ENCODE data around the gene OR11A1. TPM values are rescaled to one million over a fixed set of nuclear protein-coding genes. Genes with fewer than 3 reads are reported as not detected.

Gene OR11A1
- total RNA-seq, 1 experiment from 2014 or later = not detected

DNA sequence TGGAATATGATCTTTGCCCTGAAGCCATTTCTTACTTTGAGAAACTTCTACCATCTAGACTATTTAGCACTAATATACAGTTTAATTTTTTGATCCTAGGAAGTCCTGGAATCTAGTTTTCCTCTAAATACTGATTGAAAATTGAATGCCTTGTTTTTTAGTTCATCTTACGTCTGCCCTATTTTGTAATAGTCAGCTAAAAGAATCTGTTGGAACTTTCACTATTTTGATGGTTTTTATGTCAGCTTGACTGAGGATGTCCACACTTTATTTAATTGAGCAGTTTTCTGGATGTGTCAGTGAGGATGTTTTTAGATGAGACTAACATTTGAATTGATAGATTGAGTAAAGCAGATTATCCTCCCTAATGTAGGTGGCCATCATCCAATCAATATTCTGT lies 53.1 kb downstream of the OR11A1 start:
- H2BK12ac ChIP-seq (ENCODE audit: insufficient read length, low read depth, low read length) = no peak overlapping the region
- no peaks in the 10 kb centered on the region for H4K20me1 ChIP-seq (ENCODE audit: control insufficient read depth, insufficient read depth, insufficient read length)

More for the DNA sequence above, 53.1 kb downstream of the OR11A1 start:
- Histone ChIP-seq H3K9ac (ENCODE audit: extremely low read depth, insufficient read length, low read length) (no peak overlapping the region), H2BK20ac (ENCODE audit: low read depth, low read length, poor library complexity, severe bottlenecking) (no peak overlapping the region), H4K5ac (ENCODE audit: insufficient read length, low read depth, low read length) (no peak overlapping the region), H3K79me2 (ENCODE audit: insufficient read depth, low read length) (no peaks in the 10 kb centered on the region), H3K23me2 (ENCODE audit: insufficient read length, low read depth, low read length, poor library complexity, severe bottlenecking) (no peaks in the 10 kb centered on the region), H2BK5ac (ENCODE audit: insufficient read length, low read length) (no peak overlapping the region), H2BK120ac (ENCODE audit: low read depth, low read length, poor library complexity, severe bottlenecking) (no peak overlapping the region), H2AK5ac (ENCODE audit: insufficient read length, low read length) (no peak overlapping the region), H3K4ac (ENCODE audit: low read depth, low read length) (no peak overlapping the region), H2AFZ (ENCODE audit: low read length) (no peak overlapping the region), H3K56ac (ENCODE audit: insufficient read length, low read depth, low read length) (no peak overlapping the region), H3K18ac (ENCODE audit: insufficient read length, low read depth, low read length) (no peak overlapping the region), H2BK15ac (ENCODE audit: low read depth, low read length) (no peak overlapping the region), H3K4me1 (ENCODE audit: insufficient read depth, low read length) (no peaks in the 10 kb centered on the region), H3K79me1 (ENCODE audit: insufficient read depth, low read depth, low read length, poor library complexity, severe bottlenecking) (no peaks in the 10 kb centered on the region), H3K23ac (ENCODE audit: insufficient read length, low read depth, low read length) (no peak overlapping the region), H4K8ac (replicated peaks; ENCODE audit: insufficient read length, low read depth, low read length) (no peak overlapping the region), H4K91ac (ENCODE audit: insufficient read length, low read depth, low read length) (no peak overlapping the region), H3K27ac (ENCODE audit: insufficient read length, low read depth, low read length) (no peak overlapping the region), H3K14ac (ENCODE audit: insufficient read depth, low read length) (no peak overlapping the region), H3T11ph (ENCODE audit: low read length) (no peak overlapping the region), H3K27me3 (ENCODE audit: insufficient read depth, low read length) (no peaks in the 10 kb centered on the region), H3K9me3 (ENCODE audit: control insufficient read depth, low read depth, low read length) (no peaks in the 10 kb centered on the region), H3K4me2 (ENCODE audit: insufficient read depth, insufficient read length, low read length) (no peak overlapping the region)
- Mint-ChIP-seq H3K36me3 (ENCODE audit: insufficient read depth in 1 of 3, low read depth in 3 of 3) (no peaks in the 10 kb centered on the region; a peak in 1 of 7 replicates), H3K9me3 (peaks cover 3 to 6% of the 10 kb centered on the region in 2 experiments; a peak in 3 of 5 replicates), H3K4me1 (no peaks in the 10 kb centered on the region), H3K27ac (no peak overlapping the region), H3K27me3 (ENCODE audit: low read depth) (no peaks in the 10 kb centered on the region), H3K4me3 (no peak overlapping the region)
- no peak for DNase-seq
- WGBS (ENCODE audit: extremely low coverage, insufficient read length, low lambda C conversion rate) = no CpG with 5 or more reads among the region's 1 CpG
- TF ChIP-seq, protein P1, sequence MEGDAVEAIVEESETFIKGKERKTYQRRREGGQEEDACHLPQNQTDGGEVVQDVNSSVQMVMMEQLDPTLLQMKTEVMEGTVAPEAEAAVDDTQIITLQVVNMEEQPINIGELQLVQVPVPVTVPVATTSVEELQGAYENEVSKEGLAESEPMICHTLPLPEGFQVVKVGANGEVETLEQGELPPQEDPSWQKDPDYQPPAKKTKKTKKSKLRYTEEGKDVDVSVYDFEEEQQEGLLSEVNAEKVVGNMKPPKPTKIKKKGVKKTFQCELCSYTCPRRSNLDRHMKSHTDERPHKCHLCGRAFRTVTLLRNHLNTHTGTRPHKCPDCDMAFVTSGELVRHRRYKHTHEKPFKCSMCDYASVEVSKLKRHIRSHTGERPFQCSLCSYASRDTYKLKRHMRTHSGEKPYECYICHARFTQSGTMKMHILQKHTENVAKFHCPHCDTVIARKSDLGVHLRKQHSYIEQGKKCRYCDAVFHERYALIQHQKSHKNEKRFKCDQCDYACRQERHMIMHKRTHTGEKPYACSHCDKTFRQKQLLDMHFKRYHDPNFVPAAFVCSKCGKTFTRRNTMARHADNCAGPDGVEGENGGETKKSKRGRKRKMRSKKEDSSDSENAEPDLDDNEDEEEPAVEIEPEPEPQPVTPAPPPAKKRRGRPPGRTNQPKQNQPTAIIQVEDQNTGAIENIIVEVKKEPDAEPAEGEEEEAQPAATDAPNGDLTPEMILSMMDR (conservative IDR thresholded peaks at IDR 0.05) = no peak
